Measurements from ENCODE around the gene WAC. TPM values are rescaled to one million over a fixed set of nuclear protein-coding genes. Genes with fewer than 3 reads are reported as not detected.
"Not testable (repeated sequence)": the region's sequence is repeated elsewhere in the genome, so short reads cannot be mapped to it uniquely, and the experiment has no call there.

Gene WAC
- total RNA-seq, 1 donor = 86.7 TPM

DNA sequence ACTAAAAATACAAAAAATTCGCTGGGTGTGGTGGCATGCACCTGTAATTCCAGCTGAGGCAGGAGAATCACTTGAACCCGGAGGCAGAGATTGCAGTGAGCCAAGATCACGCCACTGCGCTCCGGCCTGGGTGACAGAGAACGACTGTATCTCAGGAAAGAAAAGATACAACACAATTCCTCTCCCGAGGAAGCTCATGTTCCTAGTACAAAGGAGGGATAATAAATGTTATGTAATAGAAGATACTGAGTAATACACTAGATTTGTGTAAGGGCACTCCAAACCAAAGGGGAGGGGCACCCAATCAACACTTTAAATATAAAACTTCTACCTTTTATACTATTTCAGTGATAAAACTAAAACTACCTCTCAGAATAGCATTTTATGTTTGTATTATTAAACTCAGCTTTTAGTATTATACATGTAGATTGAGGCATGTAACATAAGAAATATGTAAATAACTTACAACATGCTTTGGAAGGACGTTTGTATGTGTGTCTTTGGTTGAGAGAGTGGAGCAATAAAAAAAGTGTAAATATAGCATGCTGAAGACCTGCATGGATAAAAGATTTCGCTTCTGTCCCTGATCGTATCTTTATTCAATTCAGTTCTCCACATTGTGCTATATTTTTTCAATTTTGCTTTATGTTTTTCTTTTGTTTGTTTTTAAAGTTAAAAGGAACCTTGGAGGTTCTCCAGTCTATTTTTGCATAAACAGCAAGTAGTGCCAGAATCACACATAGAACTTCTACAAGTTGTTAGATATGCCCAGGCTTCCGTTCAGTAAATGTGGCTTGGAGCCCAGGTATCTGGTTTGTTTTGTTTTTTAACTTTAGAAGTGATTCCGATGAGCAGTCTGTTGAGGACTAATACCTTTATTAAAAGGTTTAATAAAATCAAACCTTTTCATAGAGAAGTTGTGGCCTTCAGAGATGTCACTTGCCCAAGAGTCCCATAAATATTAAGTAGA lies 71.9 kb downstream of the WAC start:
- no peak for DNase-seq (ENCODE audit: low read depth)
- no peak overlapping the region for H3K4me3 ChIP-seq (ENCODE audit: low read depth, low read length)
- TF ChIP-seq, protein P1, sequence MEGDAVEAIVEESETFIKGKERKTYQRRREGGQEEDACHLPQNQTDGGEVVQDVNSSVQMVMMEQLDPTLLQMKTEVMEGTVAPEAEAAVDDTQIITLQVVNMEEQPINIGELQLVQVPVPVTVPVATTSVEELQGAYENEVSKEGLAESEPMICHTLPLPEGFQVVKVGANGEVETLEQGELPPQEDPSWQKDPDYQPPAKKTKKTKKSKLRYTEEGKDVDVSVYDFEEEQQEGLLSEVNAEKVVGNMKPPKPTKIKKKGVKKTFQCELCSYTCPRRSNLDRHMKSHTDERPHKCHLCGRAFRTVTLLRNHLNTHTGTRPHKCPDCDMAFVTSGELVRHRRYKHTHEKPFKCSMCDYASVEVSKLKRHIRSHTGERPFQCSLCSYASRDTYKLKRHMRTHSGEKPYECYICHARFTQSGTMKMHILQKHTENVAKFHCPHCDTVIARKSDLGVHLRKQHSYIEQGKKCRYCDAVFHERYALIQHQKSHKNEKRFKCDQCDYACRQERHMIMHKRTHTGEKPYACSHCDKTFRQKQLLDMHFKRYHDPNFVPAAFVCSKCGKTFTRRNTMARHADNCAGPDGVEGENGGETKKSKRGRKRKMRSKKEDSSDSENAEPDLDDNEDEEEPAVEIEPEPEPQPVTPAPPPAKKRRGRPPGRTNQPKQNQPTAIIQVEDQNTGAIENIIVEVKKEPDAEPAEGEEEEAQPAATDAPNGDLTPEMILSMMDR (IDR thresholded peaks at IDR 0.05; ENCODE audit: insufficient read depth, low read length) = no peak

DNA sequence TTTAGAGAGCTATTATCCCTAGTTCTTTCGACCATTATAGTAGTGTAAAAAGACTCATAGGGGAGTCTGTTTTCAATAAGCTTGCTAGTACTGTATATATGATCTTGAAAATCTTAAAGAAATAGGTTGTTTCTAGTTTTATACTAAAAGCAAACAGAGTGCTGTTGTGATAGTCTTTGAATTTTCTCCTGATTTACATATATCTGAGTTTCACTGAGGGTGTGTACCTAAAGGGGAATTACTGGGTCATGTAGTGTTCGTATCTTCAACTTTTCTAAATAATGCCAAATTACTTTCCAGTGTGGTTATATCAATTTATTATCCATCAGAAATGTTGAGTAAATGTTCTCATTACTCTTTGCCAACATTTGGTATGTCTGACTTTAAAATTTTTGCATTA lies 73.7 kb downstream of the WAC start:
- TF ChIP-seq, protein P1 (IDR thresholded peaks at IDR 0.05; ENCODE audit: insufficient read depth, low read length) = no peak
- DNase-seq (ENCODE audit: low read depth) = no peak

DNA sequence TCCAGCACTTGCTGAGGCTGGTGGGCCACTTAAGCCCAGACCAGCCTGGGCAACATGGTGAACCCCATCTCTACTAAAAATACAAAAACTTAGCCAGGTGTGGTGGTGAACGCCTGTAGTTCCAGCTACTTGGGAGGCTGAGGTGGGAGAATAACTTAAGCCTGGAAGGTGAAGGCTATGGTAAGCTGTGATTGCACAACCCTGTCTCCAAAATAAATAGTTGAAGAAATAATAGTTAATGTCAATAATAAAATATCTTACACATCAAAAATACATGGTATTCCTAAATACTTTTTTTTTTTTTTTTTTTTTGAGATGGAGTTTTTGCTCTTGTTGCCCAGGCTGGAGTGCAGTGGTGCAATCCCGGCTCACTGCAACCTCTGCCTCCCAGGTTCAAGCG lies 76.7 kb downstream of the WAC start:
- not testable (repeated sequence) for H3K4me3 ChIP-seq (ENCODE audit: low read depth, low read length); DNase-seq (ENCODE audit: low read depth)

More for the DNA sequence above, 73.7 kb downstream of the WAC start:
- no peak overlapping the region for H3K4me3 ChIP-seq (ENCODE audit: low read depth, low read length)

DNA sequence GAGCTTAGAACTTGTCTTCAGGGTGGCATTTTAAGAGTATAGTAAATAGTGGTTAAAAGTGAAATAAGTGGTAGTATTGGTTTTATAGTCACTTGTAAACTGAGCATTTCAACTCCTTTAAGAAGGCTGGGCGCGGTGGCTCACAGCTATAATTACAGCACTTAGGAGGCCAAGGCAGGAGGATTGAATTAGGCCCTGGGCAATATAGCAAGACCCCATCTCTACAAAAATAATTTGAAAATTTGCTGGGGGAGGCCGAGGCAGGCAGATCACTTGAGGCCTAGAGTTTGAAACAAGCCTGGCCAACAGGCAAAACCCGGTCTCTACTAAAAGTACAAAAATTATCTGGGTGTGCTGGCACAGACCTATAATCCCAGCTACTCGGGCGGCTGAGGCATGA lies 80.0 kb downstream of the WAC start:
- H3K4me3 ChIP-seq (ENCODE audit: low read depth, low read length) = no peak overlapping the region
- no peak for DNase-seq (ENCODE audit: low read depth)
- TF ChIP-seq, protein P1 (IDR thresholded peaks at IDR 0.05; ENCODE audit: insufficient read depth, low read length) = no peak

DNA sequence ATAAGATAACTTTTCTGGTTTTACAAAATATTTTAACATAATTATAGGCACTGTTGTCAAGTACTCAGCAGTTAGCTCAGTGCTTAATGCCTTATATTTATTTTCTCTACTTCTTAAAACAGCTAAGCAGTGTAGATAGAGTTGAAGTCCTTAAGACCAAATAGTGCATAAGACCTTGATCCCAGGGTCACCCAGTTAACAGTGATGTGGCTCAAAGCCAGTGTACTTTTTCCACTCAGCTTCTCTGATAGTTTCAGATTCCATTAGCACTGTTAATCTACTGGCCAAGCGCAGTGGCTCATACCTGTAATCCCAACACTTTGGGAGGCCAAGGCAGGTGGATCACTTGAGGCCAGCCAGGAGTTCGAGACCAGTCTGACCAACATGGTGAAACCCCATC lies 83.6 kb downstream of the WAC start:
- DNase-seq (ENCODE audit: low read depth) = no peak
- TF ChIP-seq, protein P1 (IDR thresholded peaks at IDR 0.05; ENCODE audit: insufficient read depth, low read length) = no peak
- H3K4me3 ChIP-seq (ENCODE audit: low read depth, low read length) = no peak overlapping the region

DNA sequence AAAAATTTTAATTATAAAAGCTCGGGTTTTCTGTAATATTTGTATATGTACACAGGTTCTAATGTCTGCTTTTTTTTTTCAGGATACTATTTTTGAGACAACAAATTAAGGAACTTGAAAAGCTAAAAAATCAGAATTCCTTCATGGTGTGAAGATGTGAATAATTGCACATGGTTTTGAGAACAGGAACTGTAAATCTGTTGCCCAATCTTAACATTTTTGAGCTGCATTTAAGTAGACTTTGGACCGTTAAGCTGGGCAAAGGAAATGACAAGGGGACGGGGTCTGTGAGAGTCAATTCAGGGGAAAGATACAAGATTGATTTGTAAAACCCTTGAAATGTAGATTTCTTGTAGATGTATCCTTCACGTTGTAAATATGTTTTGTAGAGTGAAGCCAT lies 86.5 kb downstream of the WAC start:
- DNase-seq (ENCODE audit: low read depth) = no peak
- TF ChIP-seq, protein P1 (IDR thresholded peaks at IDR 0.05; ENCODE audit: insufficient read depth, low read length) = no peak

DNA sequence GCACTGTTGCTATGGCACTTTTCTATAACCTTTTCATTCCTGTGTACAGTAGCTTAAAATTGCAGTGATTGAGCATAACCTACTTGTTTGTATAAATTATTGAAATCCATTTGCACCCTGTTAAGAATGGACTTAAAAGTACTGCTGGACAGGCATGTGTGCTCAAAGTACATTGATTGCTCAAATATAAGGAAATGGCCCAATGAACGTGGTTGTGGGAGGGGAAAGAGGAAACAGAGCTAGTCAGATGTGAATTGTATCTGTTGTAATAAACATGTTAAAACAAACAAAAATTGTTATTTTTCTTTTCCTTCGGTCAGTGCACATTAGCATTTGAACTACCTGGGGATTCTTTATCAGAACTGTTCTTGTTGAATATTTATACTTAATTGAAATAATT lies 87.3 kb downstream of the WAC start:
- no peak for DNase-seq (ENCODE audit: low read depth)
- TF ChIP-seq, protein P1 (IDR thresholded peaks at IDR 0.05; ENCODE audit: insufficient read depth, low read length) = no peak
- no peak overlapping the region for H3K4me3 ChIP-seq (ENCODE audit: low read depth, low read length)

More for the DNA sequence above, 86.5 kb downstream of the WAC start:
- no peak overlapping the region for H3K4me3 ChIP-seq (ENCODE audit: low read depth, low read length)

Measured in fibroblast of the aortic adventitia (primary cell).